Duodenal mucosa (tissue), 2 donors: ENCODE data around the gene REC8.

ENCODE experiments used
- H3K27ac ChIP-seq: one replicate; pipeline ENCODE4 v1.7.0; 2013; ENCODE audit warnings: low read depth, low read length
- H3K27me3 ChIP-seq, 2 donors: one replicate each; pipeline ENCODE4 v1.7.0; 2013; ENCODE audit warnings: low read length in 2 of 2, control low read depth in 1 of 2; ENCODE audit not compliant: insufficient read depth in 2 of 2, control insufficient read depth in 1 of 2
- H3K36me3 ChIP-seq, 2 donors: one replicate each; pipeline ENCODE4 v1.7.0; 2013; ENCODE audit warnings: low read length in 2 of 2, control low read depth in 1 of 2; ENCODE audit not compliant: insufficient read depth in 2 of 2, control insufficient read depth in 1 of 2
- H3K4me1 ChIP-seq, 2 donors: one replicate each; pipeline ENCODE4 v1.7.0; 2013; ENCODE audit warnings: low read length in 2 of 2, control low read depth in 1 of 2; ENCODE audit not compliant: insufficient read depth in 2 of 2, control insufficient read depth in 1 of 2
- H3K4me3 ChIP-seq, 2 donors: one replicate each; pipeline ENCODE4 v1.7.0; 2013; ENCODE audit warnings: low read length in 2 of 2, low read depth in 1 of 2
- H3K9ac ChIP-seq, 2 donors: one replicate each; pipeline ENCODE4 v1.7.0; 2013; ENCODE audit warnings: low read length in 2 of 2, low read depth in 1 of 2
- H3K9me3 ChIP-seq, 2 donors: one replicate each; pipeline ENCODE4 v1.7.0; 2013; ENCODE audit warnings: low read length in 2 of 2, control low read depth in 1 of 2; ENCODE audit not compliant: control insufficient read depth in 1 of 2

REC8 gene

DNA sequence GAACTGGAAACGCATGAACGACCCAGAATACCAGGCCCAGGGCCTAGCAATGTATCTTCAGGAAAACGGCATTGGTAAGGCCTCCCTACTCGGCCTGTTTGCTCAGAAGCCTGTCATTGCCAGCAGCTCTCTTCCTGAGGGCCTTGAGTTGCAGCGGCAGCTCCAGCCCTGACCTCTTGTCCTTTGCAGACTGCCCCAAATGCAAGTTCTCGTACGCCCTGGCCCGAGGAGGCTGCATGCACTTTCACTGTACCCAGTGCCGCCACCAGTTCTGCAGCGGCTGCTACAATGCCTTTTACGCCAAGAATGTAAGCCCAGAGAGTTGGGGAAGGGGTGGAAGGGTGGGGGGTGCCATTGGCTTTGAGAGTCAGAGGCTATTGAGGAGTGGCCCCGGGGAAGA is 14.5 kb upstream of the REC8 start:
- peaks cover 14 to 15% of the 10 kb centered on the region in 2 donors for H3K4me1 ChIP-seq
- no peak overlapping the region for H3K4me3 ChIP-seq
- peaks cover 40 to 60% of the 10 kb centered on the region in 2 donors for H3K36me3 ChIP-seq
- no peak overlapping the region for H3K27ac ChIP-seq
- H3K9me3 ChIP-seq: no peaks in the 10 kb centered on the region
- no peaks in the 10 kb centered on the region for H3K27me3 ChIP-seq
- no peak overlapping the region for H3K9ac ChIP-seq

DNA sequence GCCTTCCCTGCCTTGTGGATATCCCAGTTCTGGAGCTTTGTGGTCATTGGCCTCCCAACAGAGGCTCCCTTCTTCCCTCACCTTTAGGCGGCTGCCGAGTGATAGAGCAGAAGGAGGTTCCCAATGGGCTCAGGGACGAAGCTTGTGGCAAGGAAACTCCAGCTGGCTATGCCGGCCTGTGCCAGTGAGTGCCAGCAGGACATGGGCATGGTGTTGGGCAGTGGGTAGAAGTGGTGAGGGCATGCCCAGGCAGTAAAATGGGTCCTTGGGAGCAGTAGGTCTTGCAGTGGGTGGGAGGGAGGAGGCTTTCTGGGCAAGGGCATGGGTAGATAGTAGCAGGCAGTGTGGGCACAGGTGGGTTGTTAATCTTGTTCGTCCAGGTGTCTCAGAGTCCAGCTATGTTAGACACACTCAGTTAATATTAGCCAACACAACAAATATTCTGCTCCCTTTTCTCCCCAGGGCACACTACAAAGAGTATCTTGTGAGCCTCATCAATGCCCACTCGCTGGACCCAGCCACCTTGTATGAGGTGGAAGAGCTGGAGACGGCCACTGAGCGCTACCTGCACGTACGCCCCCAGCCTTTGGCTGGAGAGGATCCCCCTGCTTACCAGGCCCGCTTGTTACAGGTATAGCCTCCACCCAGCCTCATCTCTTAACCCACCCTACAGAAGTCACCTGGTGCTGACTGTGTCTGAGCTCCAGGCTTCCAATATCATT is 11.9 kb upstream of the REC8 start:
- Histone ChIP-seq H3K9ac (peak overlapping the region in 1 of 2 donors; percentile 39), H3K27ac (no peak overlapping the region), H3K27me3 (no peaks in the 10 kb centered on the region), H3K9me3 (no peaks in the 10 kb centered on the region), H3K4me1 (peaks cover 24 to 34% of the 10 kb centered on the region in 2 donors), H3K4me3 (no peak overlapping the region), H3K36me3 (peaks cover 57 to 70% of the 10 kb centered on the region in 2 donors)

GRCh38 chr14:24160499-24160849 is 11.4 kb upstream of the REC8 start:
- Histone ChIP-seq H3K9me3 (no peaks in the 10 kb centered on the region), H3K4me1 (peaks cover 24 to 34% of the 10 kb centered on the region in 2 donors), H3K27me3 (no peaks in the 10 kb centered on the region), H3K27ac (peak overlapping the region; percentile 87), H3K4me3 (peak overlapping the region in 1 of 2 donors; percentile 87), H3K36me3 (peaks cover 57 to 70% of the 10 kb centered on the region in 2 donors), H3K9ac (peak overlapping the region; percentile 3 to 39)

DNA sequence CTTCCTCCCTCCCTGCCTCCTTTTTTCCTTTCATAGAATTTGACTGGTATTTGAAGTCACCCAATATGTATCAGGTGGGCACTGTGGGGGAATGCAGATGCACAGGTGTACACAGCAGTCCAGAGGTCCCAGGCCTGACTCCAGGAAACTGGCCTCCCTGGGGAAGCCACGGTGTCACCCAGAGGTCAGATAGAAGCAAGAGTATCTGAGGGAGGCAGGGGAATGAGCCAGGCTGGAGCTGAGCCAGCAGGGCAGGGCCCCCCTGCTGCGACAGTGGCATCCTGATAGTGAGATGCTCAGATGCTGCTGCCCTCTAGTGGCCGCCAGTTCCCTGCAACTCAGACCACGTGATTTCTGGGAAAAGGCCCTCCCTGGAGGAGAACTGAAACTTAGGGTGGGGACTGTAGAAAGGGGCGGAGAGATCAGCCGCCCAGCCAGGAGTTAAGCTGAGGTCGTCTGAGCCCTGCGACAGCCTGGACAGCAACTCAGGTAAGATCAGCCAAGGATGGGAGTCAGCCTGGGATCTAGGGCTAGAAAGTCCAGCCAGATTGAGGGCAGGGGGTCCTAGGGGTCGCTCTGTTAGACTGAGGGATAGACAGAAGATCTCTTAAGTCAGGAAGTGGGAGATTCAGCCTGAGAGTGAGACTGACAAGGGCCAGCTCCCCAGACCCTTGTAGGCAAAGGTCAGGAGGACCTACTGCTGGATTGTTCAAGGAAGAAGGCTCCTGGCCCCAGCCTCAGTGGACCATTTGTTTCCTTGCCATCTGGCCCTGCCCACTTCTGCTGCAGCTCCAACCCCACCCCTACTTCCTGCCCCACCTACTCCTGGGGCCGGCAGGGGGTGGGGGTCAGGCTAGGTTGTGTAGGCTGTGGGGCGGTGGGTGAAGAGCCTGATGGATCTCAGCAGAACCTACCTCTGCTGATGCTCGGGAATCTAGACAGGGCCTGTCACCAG is 10.8 kb upstream of the REC8 start, which contains the start of gene IRF9:
Gene IRF9 (plus strand): TSS at position 416 of the 955 bp plus-strand sequence. CDS start 880 bp downstream, outside the sequence.
- peaks cover 58 to 70% of the 10 kb centered on the region in 2 donors for H3K36me3 ChIP-seq
- H3K27ac ChIP-seq: peak within 1 kb of the TSS; percentile 87

GRCh38 chr14:24162093-24162492 is 9.8 kb upstream of the REC8 start:
- Histone ChIP-seq H3K36me3 (peaks cover 60 to 69% of the 10 kb centered on the region in 2 donors), H3K27me3 (no peaks in the 10 kb centered on the region), H3K9ac (peak overlapping the region; percentile 95 to 97), H3K4me3 (peak overlapping the region; percentile 87 to 90), H3K4me1 (peaks cover 24 to 34% of the 10 kb centered on the region in 2 donors), H3K27ac (peak overlapping the region; percentile 87), H3K9me3 (no peaks in the 10 kb centered on the region)

More for the DNA sequence above, 10.8 kb upstream of the REC8 start, which contains the start of gene IRF9:
- Histone ChIP-seq H3K9ac (peak within 1 kb of the TSS; percentile 95 to 97), H3K27me3 (no peaks in the 10 kb centered on the region), H3K9me3 (no peaks in the 10 kb centered on the region), H3K4me3 (peak within 1 kb of the TSS; percentile 87 to 90), H3K4me1 (peaks cover 24 to 34% of the 10 kb centered on the region in 2 donors)

GRCh38 chr14:24164518-24164991 is 7.3 kb upstream of the REC8 start:
- peaks cover 24 to 34% of the 10 kb centered on the region in 2 donors for H3K4me1 ChIP-seq
- H3K9me3 ChIP-seq: no peaks in the 10 kb centered on the region
- no peak overlapping the region for H3K27ac ChIP-seq
- H3K27me3 ChIP-seq: no peaks in the 10 kb centered on the region
- H3K4me3 ChIP-seq: no peak overlapping the region
- H3K36me3 ChIP-seq: peaks cover 60 to 66% of the 10 kb centered on the region in 2 donors
- no peak overlapping the region for H3K9ac ChIP-seq

DNA sequence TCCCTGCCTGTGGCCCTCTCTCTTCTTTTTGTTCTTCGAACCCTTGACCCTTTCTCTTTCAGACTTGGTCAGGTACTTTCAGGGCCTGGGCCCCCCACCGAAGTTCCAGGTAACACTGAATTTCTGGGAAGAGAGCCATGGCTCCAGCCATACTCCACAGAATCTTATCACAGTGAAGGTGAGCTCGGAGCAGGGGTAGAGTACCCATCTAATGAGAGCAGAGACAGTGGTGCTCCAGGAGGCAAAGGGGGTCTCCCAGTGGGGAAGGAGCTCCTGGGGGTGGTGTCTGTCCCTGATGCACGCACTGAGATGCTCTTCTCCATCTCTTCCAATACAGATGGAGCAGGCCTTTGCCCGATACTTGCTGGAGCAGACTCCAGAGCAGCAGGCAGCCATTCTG is 6.1 kb upstream of the REC8 start:
- H3K9me3 ChIP-seq: no peaks in the 10 kb centered on the region
- peaks cover 18 to 27% of the 10 kb centered on the region in 2 donors for H3K4me1 ChIP-seq
- peaks cover 51 to 56% of the 10 kb centered on the region in 2 donors for H3K36me3 ChIP-seq
- H3K9ac ChIP-seq: no peak overlapping the region
- no peaks in the 10 kb centered on the region for H3K27me3 ChIP-seq
- no peak overlapping the region for H3K27ac ChIP-seq
- no peak overlapping the region for H3K4me3 ChIP-seq

DNA sequence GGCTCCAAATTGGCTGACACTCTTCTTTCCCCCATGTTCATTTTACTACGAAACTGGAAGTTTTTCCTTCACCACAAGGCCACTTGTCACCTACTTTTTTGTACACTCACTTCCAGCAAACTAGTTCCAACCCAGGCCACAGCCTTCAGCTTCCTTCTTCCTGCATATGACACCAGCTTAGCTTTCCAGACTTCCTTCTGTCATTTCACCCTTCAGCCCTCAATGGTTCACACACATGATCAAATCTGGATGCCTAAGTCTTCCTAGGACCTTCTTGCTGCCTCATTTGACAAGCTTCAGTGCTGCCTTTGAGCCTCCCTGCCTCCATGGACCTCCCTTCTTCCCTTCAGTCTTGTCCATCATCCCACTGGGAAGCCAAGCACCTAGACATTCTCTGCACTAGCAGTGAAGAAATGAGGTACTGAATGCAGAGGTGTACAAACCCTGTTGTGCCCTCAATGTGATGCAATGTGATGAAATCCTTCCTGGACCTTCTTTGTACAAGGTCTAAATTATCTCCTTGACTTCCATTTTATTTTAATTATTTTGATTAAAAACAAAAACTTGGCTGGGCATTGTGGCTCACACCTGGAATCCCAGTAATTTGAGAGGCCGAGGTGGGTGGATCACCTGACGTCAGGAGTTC is 4.3 kb upstream of the REC8 start:
- Histone ChIP-seq H3K9me3 (no peaks in the 10 kb centered on the region), H3K9ac (no peak overlapping the region), H3K36me3 (peaks cover 52 to 62% of the 10 kb centered on the region in 2 donors), H3K4me1 (peaks cover 8 to 16% of the 10 kb centered on the region in 2 donors), H3K27me3 (no peaks in the 10 kb centered on the region), H3K4me3 (no peak overlapping the region), H3K27ac (no peak overlapping the region)

DNA sequence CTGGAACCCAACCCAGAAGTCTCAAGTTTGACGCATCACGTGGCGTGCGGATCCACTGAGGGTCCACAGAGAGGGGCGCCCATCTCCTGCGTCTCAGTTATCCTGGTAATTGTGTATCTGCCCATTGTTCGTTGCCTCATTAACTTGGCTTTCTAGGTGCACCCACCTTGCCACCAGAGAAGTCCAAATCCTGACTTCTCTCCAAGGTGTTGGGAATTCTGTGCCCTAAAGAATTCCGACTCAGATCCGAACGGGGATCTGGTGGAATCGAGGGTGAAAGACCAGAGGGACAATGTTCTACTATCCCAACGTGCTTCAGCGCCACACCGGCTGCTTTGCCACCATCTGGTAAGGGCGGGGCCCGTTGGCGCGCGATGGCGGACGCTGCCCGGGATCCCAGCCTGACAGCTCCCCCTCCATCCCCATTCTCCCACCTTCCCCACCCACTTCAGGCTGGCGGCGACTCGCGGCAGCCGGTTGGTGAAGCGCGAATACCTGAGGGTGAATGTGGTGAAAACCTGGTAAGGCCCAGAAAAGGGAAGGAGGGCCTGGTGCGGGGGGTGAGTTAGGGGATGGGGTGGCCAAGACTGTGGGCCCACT is 481 bp downstream of the REC8 start:
- no peaks in the 10 kb centered on the region for H3K4me1 ChIP-seq
- H3K9me3 ChIP-seq: no peaks in the 10 kb centered on the region
- peak overlapping the region in 1 of 2 donors; percentile 16 for H3K9ac ChIP-seq
- H3K4me3 ChIP-seq: peak overlapping the region; percentile 0 to 57
- no peaks in the 10 kb centered on the region for H3K27me3 ChIP-seq
- H3K36me3 ChIP-seq: peaks cover 30 to 46% of the 10 kb centered on the region in 2 donors
- H3K27ac ChIP-seq: no peak overlapping the region
